WTC11 (cell line): ENCODE data around the gene AATK. TPM values are rescaled to one million over a fixed set of nuclear protein-coding genes. Genes with fewer than 3 reads are reported as not detected.

Source experiments
- ATAC-seq: fragments of 200-7000 bp; cut with Tn5 transposase; 2 replicates; pipeline ENCODE4 v1.10.0; 2021; ENCODE audit warnings: mild to moderate bottlenecking, moderate library complexity
- CTCF ChIA-PET: fragments of 300-600 bp; sonication (Branson Sonifier 250); formaldehyde crosslinking; loops from one replicate; lab custom pipeline; 2021; ENCODE audit warnings: antibody characterized with exemption; lab: Charles Lee
- POLR2A ChIA-PET: fragments of 350-600 bp; sonication (Branson Sonifier 250); formaldehyde crosslinking; loops from one replicate; lab custom pipeline; 2021; ENCODE audit warnings: antibody characterized with exemption; lab: Charles Lee
- DNase-seq: peaks from one replicate; pipeline ENCODE4 v3.0.0; 2021; ENCODE audit warnings: low spot score
- H3K27ac Mint-ChIP-seq: 2 replicates; pipeline ENCODE4 v1.8.0; 2021; ENCODE audit warnings: mixed read lengths
- H3K27me3 Mint-ChIP-seq: 2 replicates; pipeline ENCODE4 v1.8.0; 2021; ENCODE audit warnings: low read depth, mild to moderate bottlenecking, moderate library complexity, mixed read lengths
- H3K36me3 Mint-ChIP-seq: 2 replicates; pipeline ENCODE4 v1.8.0; 2021; ENCODE audit warnings: mixed read lengths
- H3K4me1 Mint-ChIP-seq: 2 replicates; pipeline ENCODE4 v1.8.0; 2022; ENCODE audit warnings: mixed read lengths
- H3K4me3 Mint-ChIP-seq: 2 replicates; pipeline ENCODE4 v1.8.0; 2021; ENCODE audit warnings: mild to moderate bottlenecking, moderate library complexity, mixed read lengths
- H3K9me3 Mint-ChIP-seq: 2 replicates; pipeline ENCODE4 v1.8.0; 2021; ENCODE audit warnings: mixed read lengths
- ATF3 ChIP-seq: sonication (generic); formaldehyde crosslinking; conservative IDR thresholded peaks from 2 replicates; pipeline ENCODE4 v1.8.1; 2022; ENCODE audit warnings: mild to moderate bottlenecking, missing genetic modification reagents
- ATF6 ChIP-seq: sonication (generic); formaldehyde crosslinking; IDR thresholded peaks from 2 replicates; pipeline ENCODE4 v1.8.1; 2023; ENCODE audit warnings: mild to moderate bottlenecking, missing genetic modification reagents
- CTCF ChIP-seq: fragments of 200-600 bp; IDR thresholded peaks from 2 replicates; pipeline ENCODE4 v1.8.0; 2022; ENCODE audit warnings: antibody characterized with exemption
- GABPB1 ChIP-seq: sonication (generic); formaldehyde crosslinking; IDR thresholded peaks from 2 replicates; pipeline ENCODE4 v1.8.1; 2023; ENCODE audit warnings: mild to moderate bottlenecking, missing genetic modification reagents
- NFYB ChIP-seq: sonication (generic); formaldehyde crosslinking; conservative IDR thresholded peaks from 2 replicates; pipeline ENCODE4 v1.8.0; 2022; ENCODE audit warnings: low read depth, missing genetic modification reagents
- NR1H2 ChIP-seq: sonication (generic); formaldehyde crosslinking; IDR thresholded peaks from 2 replicates; pipeline ENCODE4 v1.9.0; 2021; ENCODE audit warnings: mild to moderate bottlenecking, moderate library complexity, missing genetic modification reagents
- SMAD4 ChIP-seq: sonication (generic); formaldehyde crosslinking; IDR thresholded peaks from 2 replicates; pipeline ENCODE4 v1.8.0; 2022; ENCODE audit warnings: mild to moderate bottlenecking, missing genetic modification reagents
- TCF7 ChIP-seq: sonication (generic); formaldehyde crosslinking; IDR thresholded peaks from 2 replicates; pipeline ENCODE4 v1.8.0; 2022; ENCODE audit warnings: mild to moderate bottlenecking, low read depth, missing genetic modification reagents, moderate library complexity
- USF1 ChIP-seq: sonication (generic); formaldehyde crosslinking; IDR thresholded peaks from 2 replicates; pipeline ENCODE4 v1.8.0; 2022; ENCODE audit warnings: mild to moderate bottlenecking, missing genetic modification reagents
- ZNF263 ChIP-seq: sonication (generic); formaldehyde crosslinking; IDR thresholded peaks from 2 replicates; pipeline ENCODE4 v1.8.1; 2022; ENCODE audit warnings: low read depth, mild to moderate bottlenecking, moderate library complexity, missing genetic modification reagents
- ZNF671 ChIP-seq: fragments of 250-450 bp; sonication (Bioruptor Pico); IDR thresholded peaks from 2 replicates; pipeline ENCODE4 v1.8.0; 2021; ENCODE audit warnings: mild to moderate bottlenecking
- total RNA-seq: library from RNA; stranded (reverse); gene quantifications from 3 replicates; pipeline ENCODE4 v1.2.3, GENCODE V29; 2021
- TF ChIP-seq, protein P1 (sequence below): sonication (generic); formaldehyde crosslinking; IDR thresholded peaks from 2 replicates; pipeline ENCODE4 v1.8.1; 2023; ENCODE audit warnings: mild to moderate bottlenecking, missing genetic modification reagents
- TF ChIP-seq, protein P2 (sequence below): fragments of 250-450 bp; sonication (Bioruptor Pico); IDR thresholded peaks from 2 replicates; pipeline ENCODE4 v2.1.2; 2022; ENCODE audit warnings: mild to moderate bottlenecking, moderate library complexity
- TF ChIP-seq, protein P3 (sequence below): sonication (generic); formaldehyde crosslinking; IDR thresholded peaks from 2 replicates; pipeline ENCODE4 v1.8.0; 2022; ENCODE audit warnings: mild to moderate bottlenecking, missing genetic modification reagents
- TF ChIP-seq, protein P4 (sequence below): fragments of 250-450 bp; sonication (Bioruptor Pico); IDR thresholded peaks from 2 replicates; pipeline ENCODE4 v1.9.0; 2021; ENCODE audit warnings: mild to moderate bottlenecking

The AATK gene
- total RNA-seq, 1 experiment from 2014 or later = 2.9 TPM

- DNase-seq (no peak), ATAC-seq (no peak)
- CTCF ChIA-PET = no interaction called here
- Mint-ChIP-seq H3K27me3 (no peaks in the 10 kb centered on the region; the same call in 1 of the 2 replicates), H3K9me3 (no peaks in the 10 kb centered on the region), H3K27ac (no peak overlapping the region), H3K4me3 (no peak overlapping the region), H3K4me1 (no peaks in the 10 kb centered on the region), H3K36me3 (no peaks in the 10 kb centered on the region)
- POLR2A ChIA-PET = no interaction called here
- TF ChIP-seq USF1 (CRISPR knock-in tag) = no peak
- TF ChIP-seq, protein P1, sequence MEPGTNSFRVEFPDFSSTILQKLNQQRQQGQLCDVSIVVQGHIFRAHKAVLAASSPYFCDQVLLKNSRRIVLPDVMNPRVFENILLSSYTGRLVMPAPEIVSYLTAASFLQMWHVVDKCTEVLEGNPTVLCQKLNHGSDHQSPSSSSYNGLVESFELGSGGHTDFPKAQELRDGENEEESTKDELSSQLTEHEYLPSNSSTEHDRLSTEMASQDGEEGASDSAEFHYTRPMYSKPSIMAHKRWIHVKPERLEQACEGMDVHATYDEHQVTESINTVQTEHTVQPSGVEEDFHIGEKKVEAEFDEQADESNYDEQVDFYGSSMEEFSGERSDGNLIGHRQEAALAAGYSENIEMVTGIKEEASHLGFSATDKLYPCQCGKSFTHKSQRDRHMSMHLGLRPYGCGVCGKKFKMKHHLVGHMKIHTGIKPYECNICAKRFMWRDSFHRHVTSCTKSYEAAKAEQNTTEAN (CRISPR knock-in tag) = no peak
- TF ChIP-seq ATF6 (CRISPR knock-in tag) = no peak
- TF ChIP-seq NFYB (CRISPR knock-in tag) = no peak
- no peak for TF ChIP-seq ZNF671 (CRISPR knock-in tag)
- TF ChIP-seq TCF7 (CRISPR knock-in tag) = no peak
- no peak for TF ChIP-seq CTCF
- TF ChIP-seq, protein P2, sequence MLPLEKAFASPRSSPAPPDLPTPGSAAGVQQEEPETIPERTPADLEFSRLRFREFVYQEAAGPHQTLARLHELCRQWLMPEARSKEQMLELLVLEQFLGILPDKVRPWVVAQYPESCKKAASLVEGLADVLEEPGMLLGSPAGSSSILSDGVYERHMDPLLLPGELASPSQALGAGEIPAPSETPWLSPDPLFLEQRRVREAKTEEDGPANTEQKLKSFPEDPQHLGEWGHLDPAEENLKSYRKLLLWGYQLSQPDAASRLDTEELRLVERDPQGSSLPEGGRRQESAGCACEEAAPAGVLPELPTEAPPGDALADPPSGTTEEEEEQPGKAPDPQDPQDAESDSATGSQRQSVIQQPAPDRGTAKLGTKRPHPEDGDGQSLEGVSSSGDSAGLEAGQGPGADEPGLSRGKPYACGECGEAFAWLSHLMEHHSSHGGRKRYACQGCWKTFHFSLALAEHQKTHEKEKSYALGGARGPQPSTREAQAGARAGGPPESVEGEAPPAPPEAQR (CRISPR knock-in tag) = no peak
- TF ChIP-seq, protein P3, sequence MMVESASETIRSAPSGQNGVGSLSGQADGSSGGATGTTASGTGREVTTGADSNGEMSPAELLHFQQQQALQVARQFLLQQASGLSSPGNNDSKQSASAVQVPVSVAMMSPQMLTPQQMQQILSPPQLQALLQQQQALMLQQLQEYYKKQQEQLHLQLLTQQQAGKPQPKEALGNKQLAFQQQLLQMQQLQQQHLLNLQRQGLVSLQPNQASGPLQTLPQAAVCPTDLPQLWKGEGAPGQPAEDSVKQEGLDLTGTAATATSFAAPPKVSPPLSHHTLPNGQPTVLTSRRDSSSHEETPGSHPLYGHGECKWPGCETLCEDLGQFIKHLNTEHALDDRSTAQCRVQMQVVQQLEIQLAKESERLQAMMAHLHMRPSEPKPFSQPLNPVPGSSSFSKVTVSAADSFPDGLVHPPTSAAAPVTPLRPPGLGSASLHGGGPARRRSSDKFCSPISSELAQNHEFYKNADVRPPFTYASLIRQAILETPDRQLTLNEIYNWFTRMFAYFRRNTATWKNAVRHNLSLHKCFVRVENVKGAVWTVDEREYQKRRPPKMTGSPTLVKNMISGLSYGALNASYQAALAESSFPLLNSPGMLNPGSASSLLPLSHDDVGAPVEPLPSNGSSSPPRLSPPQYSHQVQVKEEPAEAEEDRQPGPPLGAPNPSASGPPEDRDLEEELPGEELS = no peak
- TF ChIP-seq ZNF263 (CRISPR knock-in tag) = no peak
- TF ChIP-seq SMAD4 (CRISPR knock-in tag) = no peak
- TF ChIP-seq NR1H2 (CRISPR knock-in tag) = no peak
- TF ChIP-seq, protein P4, sequence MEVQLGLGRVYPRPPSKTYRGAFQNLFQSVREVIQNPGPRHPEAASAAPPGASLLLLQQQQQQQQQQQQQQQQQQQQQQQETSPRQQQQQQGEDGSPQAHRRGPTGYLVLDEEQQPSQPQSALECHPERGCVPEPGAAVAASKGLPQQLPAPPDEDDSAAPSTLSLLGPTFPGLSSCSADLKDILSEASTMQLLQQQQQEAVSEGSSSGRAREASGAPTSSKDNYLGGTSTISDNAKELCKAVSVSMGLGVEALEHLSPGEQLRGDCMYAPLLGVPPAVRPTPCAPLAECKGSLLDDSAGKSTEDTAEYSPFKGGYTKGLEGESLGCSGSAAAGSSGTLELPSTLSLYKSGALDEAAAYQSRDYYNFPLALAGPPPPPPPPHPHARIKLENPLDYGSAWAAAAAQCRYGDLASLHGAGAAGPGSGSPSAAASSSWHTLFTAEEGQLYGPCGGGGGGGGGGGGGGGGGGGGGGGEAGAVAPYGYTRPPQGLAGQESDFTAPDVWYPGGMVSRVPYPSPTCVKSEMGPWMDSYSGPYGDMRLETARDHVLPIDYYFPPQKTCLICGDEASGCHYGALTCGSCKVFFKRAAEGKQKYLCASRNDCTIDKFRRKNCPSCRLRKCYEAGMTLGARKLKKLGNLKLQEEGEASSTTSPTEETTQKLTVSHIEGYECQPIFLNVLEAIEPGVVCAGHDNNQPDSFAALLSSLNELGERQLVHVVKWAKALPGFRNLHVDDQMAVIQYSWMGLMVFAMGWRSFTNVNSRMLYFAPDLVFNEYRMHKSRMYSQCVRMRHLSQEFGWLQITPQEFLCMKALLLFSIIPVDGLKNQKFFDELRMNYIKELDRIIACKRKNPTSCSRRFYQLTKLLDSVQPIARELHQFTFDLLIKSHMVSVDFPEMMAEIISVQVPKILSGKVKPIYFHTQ (CRISPR knock-in tag) = no peak
- TF ChIP-seq GABPB1 (CRISPR knock-in tag) = no peak
- TF ChIP-seq ATF3 (CRISPR knock-in tag) = no peak
These were observed 8.9 kb downstream of the AATK start for GRCh38 chr17:81156866-81157805.
